ENCODE data around the gene HMCN1. TPM values are rescaled to one million over a fixed set of nuclear protein-coding genes. Genes with fewer than 3 reads are reported as not detected.
A peak's percentile ranks its signal among the peaks of the same experiment; 100 is the strongest.

Gene HMCN1
- polyA plus RNA-seq, 1 of the 3 experiments (the other 2 are of a cell fraction): 59.5 TPM

DNA sequence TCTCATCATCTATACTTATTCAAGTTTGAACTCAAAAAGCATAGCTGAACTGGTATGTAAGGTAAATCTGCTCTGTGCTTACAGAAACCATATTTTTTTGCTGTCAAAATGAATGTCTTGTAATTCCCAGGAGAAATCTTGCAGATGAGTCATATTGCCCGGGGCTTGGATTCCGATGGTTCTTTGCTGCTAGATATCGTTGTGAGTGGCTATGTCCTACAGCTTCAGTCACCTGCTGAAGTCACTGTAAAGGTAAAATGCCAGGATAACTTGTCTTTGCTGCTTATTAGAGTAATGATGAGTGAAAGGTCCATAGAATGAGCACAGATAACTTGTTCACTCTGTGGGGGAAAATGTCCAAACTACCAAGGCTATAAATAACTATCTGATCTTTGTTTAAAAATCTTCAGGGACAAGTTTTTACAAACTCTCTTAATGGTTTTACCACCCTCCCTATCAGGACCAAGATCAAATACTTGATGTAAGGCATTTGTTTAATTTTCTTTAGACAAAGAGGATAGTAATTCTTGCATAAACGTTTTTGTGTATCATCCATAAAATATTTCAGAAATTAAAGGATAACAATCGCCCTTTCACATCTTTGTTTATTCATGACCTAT, 418.5 kb downstream of the HMCN1 start:
- H3K36me3 ChIP-seq (replicated peaks in 1 of 2; ENCODE audit: control insufficient read depth in 1 of 2, insufficient read depth in 2 of 2, low read length in 1 of 2): peaks cover 5 to 9% of the 10 kb centered on the region in 2 experiments
- no peaks in the 10 kb centered on the region for H3K27me3 ChIP-seq (ENCODE audit: insufficient read depth)
- H3K9ac ChIP-seq: peak overlapping the region; percentile 20; the same call in 1 of the 2 replicates
- CTCF ChIA-PET: no interaction called here
- no peak for DNase-seq
- TF ChIP-seq USF2 (IDR thresholded peaks at IDR 0.05; ENCODE audit: borderline replicate concordance, low read depth, low read length): no peak
- no peak for TF ChIP-seq RFX5 (IDR thresholded peaks at IDR 0.05; ENCODE audit: low read length)
- 0 out of 2 replicates have a peak, but pooled peaks have one; percentile 42 for TF ChIP-seq RXRA (IDR thresholded peaks at IDR 0.05; ENCODE audit: borderline replicate concordance, low read depth)
- TF ChIP-seq JUND (IDR thresholded peaks at IDR 0.05): peak; percentile 77
- peak in 1 of 2 experiments; percentile 38; a peak in 2 of 4 replicates for TF ChIP-seq EP300 (IDR thresholded peaks at IDR 0.05; ENCODE audit: borderline replicate concordance in 1 of 2, low read depth in 1 of 2, low read length in 1 of 2)
- TF ChIP-seq TAF1 (IDR thresholded peaks at IDR 0.05; ENCODE audit: borderline replicate concordance, low read depth, low read length): 0 out of 2 replicates have a peak, but pooled peaks have one; percentile 20
- TF ChIP-seq, protein P1, sequence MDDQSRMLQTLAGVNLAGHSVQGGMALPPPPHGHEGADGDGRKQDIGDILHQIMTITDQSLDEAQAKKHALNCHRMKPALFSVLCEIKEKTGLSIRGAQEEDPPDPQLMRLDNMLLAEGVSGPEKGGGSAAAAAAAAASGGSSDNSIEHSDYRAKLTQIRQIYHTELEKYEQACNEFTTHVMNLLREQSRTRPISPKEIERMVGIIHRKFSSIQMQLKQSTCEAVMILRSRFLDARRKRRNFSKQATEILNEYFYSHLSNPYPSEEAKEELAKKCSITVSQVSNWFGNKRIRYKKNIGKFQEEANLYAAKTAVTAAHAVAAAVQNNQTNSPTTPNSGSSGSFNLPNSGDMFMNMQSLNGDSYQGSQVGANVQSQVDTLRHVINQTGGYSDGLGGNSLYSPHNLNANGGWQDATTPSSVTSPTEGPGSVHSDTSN (IDR thresholded peaks at IDR 0.05): peak; percentile 81
- TF ChIP-seq SMC3 (IDR thresholded peaks at IDR 0.05; ENCODE audit: low read depth, low read length): no peak
- peak; percentile 51; the same call in 1 of the 2 replicates for TF ChIP-seq TEAD4 (IDR thresholded peaks at IDR 0.05; ENCODE audit: borderline replicate concordance, insufficient read depth)
- peak; percentile 72 for TF ChIP-seq TCF12 (IDR thresholded peaks at IDR 0.05)
- no peak for TF ChIP-seq REST (IDR thresholded peaks at IDR 0.05; ENCODE audit: low read depth, low read length)
- TF ChIP-seq MEF2A (IDR thresholded peaks at IDR 0.05; ENCODE audit: borderline replicate concordance, low read depth): peak; percentile 60
- TF ChIP-seq FOXM1 (IDR thresholded peaks at IDR 0.05; ENCODE audit: low read depth): 0 out of 2 replicates have a peak, but pooled peaks have one; percentile 19
- TF ChIP-seq FOSL2 (IDR thresholded peaks at IDR 0.05; ENCODE audit: borderline replicate concordance, low read depth): peak; percentile 86
- TF ChIP-seq POLR2AphosphoS5 (IDR thresholded peaks at IDR 0.05; ENCODE audit: low read depth, low read length): no peak; the same call in 1 of the 2 replicates
- peak; percentile 52; the same call in 1 of the 2 replicates for TF ChIP-seq YY1 (IDR thresholded peaks at IDR 0.05; ENCODE audit: low read depth)
- no peaks in the 10 kb centered on the region for H3K79me2 ChIP-seq (ENCODE audit: insufficient read depth)
- peak overlapping the region; percentile 42 for H3K4me2 ChIP-seq
- H3K4me3 ChIP-seq (ENCODE audit: low read depth in 2 of 2, low read length in 1 of 2): peak overlapping the region in 1 of 2 experiments; percentile 11; a peak in 1 of 4 replicates
- H3F3A ChIP-seq (replicated peaks; ENCODE audit: insufficient read depth): peaks cover 41% of the 10 kb centered on the region
- H3K27ac ChIP-seq (ENCODE audit: low read depth in 2 of 2, low read length in 1 of 2): peak overlapping the region; percentile 95 to 97; a peak in 3 of 4 replicates
- no peaks in the 10 kb centered on the region for H4K20me1 ChIP-seq (ENCODE audit: insufficient read depth)
- H3K4me1 ChIP-seq (ENCODE audit: control insufficient read depth in 1 of 2, insufficient read depth in 2 of 2, low read depth in 1 of 2, low read length in 1 of 2): peaks cover 21 to 47% of the 10 kb centered on the region in 2 experiments
- no peaks in the 10 kb centered on the region for H3K9me2 ChIP-seq
- H3K9me3 ChIP-seq: no peaks in the 10 kb centered on the region
- H2AFZ ChIP-seq (ENCODE audit: low read depth): peak overlapping the region; percentile 57; the same call in 1 of the 2 replicates
- POLR2A ChIA-PET: no interaction called here
- 4% methylated on average over 5 of the region's 5 CpGs for WGBS (ENCODE audit: low lambda C conversion rate)
